ENCODE data around the gene OTUD7B.

DNA sequence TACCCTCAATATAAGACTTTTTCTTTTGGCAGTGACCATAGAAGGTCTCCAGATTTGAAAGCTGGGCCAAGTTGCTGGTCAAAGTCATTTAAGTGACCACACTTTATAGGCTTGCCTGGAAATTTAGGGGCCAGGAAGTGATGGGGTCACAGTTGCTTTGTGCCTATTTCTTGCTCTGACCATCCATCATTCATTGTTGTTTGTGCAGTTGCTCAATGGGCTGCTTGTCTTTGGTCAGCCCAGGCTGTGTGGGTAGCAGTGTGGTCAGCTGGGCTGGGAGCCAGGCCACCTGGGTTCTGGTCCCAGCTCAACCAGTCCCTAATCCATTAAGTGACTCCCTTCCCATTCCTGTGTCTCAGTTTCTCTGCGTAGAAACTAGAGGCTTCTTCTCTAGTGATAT, 2.1 kb upstream of the OTUD7B start:
- TF ChIP-seq, protein P1, sequence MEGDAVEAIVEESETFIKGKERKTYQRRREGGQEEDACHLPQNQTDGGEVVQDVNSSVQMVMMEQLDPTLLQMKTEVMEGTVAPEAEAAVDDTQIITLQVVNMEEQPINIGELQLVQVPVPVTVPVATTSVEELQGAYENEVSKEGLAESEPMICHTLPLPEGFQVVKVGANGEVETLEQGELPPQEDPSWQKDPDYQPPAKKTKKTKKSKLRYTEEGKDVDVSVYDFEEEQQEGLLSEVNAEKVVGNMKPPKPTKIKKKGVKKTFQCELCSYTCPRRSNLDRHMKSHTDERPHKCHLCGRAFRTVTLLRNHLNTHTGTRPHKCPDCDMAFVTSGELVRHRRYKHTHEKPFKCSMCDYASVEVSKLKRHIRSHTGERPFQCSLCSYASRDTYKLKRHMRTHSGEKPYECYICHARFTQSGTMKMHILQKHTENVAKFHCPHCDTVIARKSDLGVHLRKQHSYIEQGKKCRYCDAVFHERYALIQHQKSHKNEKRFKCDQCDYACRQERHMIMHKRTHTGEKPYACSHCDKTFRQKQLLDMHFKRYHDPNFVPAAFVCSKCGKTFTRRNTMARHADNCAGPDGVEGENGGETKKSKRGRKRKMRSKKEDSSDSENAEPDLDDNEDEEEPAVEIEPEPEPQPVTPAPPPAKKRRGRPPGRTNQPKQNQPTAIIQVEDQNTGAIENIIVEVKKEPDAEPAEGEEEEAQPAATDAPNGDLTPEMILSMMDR (IDR thresholded peaks at IDR 0.05): no peak
- TF ChIP-seq EP300 (IDR thresholded peaks at IDR 0.05) (no peak), POLR2A (IDR thresholded peaks at IDR 0.05) (no peak)

Data from sigmoid colon (tissue), 4 donors.